CD4-positive, alpha-beta T cell treated with Interleukin-6 for 4 hours (primary cell): Measurements from ENCODE around the gene MYO5B.

Experiments used
- DNase-seq: peaks from one replicate; pipeline ENCODE4 v3.0.0-alpha.2; 2020; ENCODE audit warnings: mixed read lengths

MYO5B gene

DNA sequence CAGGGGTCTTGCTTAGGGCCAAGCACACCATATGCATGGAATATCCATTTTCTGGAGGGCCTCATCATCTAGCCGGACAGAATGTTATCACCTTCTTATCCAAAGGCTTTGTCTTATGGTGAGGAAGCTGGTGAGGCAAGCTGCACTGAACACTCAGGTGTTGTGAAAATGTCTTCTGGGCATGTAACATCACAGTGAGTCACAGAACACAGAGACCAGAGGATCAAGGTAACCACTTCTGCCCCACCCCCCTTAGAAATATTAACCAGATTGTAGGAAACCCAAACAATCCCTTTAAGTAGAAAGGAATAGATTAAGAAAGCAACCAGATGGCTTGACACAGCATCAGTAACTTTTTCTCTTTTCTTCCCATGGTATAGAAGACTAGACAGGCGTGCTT lies 51.1 kb downstream of the MYO5B start:
- no peak for DNase-seq

DNA sequence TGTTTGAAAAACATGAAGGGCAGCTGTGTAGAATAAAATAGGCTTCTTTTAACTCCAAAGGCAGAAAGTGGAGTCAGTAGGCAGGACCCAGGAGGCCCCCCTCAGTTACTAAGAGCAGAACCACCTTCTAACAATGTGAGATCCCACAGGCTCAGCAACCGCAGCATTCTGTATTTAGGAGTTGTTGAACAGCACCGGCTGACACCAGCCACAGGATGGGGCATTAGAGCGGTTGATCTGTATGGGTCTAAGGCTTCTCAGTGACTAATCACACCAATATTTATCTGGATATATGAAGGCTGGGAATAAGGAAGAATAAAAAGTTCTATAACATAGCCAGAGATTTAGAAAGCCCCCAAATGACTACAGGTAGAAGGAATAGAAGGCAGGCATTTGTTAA lies 51.7 kb downstream of the MYO5B start:
- DNase-seq: no peak

- DNase-seq: no peak
These were observed 52.4 kb downstream of the MYO5B start for GRCh38 chr18:50142441-50143120.

- DNase-seq: no peak
These were observed 56.5 kb downstream of the MYO5B start for GRCh38 chr18:50138181-50139064.

GRCh38 chr18:50135903-50136302 lies 59.0 kb downstream of the MYO5B start:
- DNase-seq: no peak

- no peak for DNase-seq
These were observed 61.4 kb downstream of the MYO5B start for GRCh38 chr18:50133526-50133925.

DNA sequence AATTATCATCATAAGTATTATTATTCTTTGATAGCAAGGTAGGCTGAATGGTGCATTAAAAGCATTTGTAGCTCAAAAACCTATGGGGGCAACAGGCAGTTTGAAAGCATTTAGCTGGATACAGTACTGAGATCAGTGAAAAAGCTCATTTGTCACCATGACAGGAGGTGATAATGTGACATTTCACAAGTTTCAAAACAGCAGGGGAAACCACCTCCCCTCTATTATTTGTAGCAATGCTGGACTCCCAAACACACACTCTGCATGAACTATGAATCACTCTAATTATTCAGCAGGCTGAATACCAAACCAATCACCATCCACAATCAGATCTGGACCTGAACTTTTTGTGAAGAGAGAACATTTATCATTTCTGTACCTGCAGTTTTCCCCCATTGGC lies 63.4 kb downstream of the MYO5B start:
- no peak for DNase-seq

- no peak for DNase-seq
These were observed 66.3 kb downstream of the MYO5B start for GRCh38 chr18:50128506-50129271.

DNA sequence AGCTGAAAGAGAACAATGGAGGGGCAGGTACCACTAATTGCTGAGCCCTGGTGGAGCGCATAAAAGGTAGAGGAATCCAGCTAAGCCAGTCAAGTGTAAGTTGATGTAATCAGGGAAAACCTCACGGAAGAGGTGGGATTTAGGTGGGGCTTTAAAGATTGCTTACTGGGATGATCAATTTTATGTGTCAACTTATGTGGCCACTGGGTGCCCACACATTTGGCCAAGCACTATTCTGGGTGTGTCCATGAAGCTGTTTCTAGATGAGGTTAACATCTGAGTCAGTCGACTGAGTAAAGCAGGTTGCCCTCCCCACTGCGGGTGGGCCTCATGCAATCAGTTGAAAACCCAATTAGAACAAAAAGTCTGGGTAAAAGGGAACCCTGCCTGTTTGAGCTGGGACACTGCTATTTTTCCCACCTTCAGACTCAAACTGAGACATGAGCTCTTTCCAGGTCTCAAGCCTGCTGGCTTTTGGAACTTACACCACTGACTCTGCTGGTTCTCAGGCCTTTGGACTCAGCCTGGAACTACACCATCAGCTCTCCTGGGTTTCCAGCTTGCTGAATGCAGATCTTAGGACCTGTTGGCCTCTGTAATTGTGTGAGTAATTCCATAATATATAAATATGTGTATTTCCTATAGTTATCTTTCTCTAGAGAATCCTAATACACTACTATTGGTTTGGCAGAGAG lies 67.3 kb downstream of the MYO5B start:
- no peak for DNase-seq

- DNase-seq: no peak
These were observed 68.5 kb downstream of the MYO5B start for GRCh38 chr18:50126471-50126870.

- no peak for DNase-seq
These were observed 69.5 kb downstream of the MYO5B start for GRCh38 chr18:50125456-50125855.

DNA sequence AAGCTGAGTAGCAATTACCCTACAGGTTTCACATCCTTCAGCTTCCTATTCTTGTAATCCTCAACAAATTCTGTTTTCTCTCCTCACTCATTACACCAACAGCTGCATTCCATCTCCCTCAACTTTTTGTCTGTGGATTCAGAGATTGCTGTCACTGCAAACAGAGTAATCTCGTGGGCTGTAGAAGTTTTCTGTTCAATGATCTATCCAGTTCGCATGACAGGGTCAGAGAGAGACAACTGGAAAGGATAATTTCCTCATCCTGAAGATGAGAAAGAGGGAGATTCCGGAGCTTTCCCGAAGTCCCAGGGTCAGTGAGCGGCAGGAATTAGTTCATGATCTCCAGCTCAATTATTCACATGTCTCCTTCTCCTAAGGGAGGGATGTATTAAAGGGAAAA lies 75.7 kb downstream of the MYO5B start:
- DNase-seq: no peak

DNA sequence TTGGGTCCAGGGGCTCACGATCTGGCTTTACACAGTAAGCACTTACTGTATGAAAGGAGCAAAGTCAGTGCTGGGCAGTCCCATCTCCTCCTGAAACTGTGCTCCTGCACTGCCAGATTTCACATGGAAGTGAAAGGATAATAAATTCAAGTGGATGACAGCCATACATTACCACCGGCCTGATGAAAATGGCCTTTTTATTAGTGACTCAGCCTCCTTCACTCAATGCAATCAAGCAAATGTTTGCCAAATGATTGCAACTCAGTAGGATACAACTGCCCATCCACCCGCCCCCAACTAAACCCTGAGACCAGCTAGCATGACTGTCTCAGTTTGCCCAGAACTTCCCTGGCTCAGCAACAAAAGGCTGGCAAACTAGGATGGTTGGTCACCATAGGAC lies 77.1 kb downstream of the MYO5B start:
- no peak for DNase-seq

GRCh38 chr18:50115095-50115494 lies 79.9 kb downstream of the MYO5B start:
- DNase-seq: no peak

DNA sequence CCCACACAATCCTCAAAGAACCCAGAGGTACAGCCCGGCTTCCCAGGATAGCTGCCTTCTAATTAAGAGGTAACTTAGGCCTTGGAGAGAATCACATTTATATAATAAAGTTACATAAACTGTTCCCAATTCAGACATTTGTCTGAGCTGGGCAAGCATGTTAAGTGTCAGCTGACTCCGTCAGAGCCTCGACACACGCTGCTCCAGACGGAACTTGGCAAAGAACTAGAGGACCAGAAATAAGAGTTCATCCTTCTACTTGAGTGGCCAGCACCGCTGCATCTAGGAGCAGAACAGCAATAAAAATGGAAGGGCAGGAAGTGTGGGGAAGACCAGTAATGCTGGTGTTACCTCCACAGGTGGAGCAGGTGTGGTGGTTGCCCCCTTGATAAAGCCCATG lies 80.5 kb downstream of the MYO5B start:
- DNase-seq: no peak

DNA sequence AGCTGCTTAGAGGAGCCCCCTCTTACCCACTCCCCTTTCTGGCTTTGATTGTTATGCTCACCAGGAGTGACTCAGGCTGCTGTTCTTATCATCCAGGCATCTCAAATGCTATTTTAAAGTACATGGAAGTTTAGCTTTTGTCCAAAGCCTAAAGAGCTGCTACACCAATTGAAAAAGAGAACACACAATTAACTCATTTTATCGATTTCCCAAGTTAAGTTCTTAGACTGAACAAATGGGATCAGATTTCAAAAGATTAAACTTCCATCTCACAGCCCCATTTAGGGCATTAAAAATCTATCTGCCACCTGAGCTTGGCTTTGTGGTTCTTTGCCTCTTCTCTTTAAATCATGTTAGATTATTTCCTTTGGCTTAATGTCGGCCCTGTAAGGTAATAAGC lies 81.2 kb downstream of the MYO5B start:
- DNase-seq: no peak

DNA sequence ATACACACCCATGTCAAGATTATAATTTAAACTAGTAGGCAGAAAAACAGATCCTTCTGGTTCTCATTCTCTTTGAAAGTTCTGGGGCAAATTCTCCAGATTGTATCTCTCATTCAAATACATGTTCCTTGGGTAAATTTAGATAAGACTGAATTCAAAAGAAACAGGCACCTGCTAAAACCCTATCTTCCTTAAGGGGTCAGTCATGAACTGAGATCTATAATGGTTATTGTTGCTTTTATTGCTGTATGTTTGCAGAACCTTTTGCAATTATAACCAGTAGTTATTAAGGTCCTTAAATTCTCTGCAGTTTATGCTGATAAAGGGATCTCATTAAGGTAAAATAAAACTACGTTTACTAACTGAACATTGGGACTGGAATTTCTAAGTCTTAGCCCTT lies 83.5 kb downstream of the MYO5B start:
- DNase-seq: no peak

DNA sequence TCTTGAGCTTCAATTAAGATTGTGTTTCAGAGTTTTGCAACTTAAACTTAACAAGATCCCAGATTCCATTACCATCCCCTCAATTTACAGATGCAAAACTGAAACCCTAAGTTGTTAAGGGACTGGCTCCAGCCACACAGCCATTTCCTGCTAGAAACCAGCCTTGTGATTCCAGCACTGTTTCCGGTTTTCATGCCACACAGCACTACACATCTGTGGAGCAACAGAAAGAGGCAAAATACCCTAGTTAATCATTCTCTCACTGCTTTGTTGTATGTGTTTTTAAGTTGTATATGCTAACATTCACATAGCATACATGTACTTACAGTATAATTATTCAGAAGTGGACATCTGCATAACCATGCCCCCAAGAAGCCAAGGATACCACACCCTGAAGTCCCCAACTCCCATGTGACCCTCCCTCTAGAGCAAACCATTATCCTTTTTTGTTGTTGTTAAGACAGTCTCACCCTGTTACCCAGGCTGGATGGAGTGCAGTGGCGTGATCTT lies 87.4 kb downstream of the MYO5B start:
- no peak for DNase-seq

DNA sequence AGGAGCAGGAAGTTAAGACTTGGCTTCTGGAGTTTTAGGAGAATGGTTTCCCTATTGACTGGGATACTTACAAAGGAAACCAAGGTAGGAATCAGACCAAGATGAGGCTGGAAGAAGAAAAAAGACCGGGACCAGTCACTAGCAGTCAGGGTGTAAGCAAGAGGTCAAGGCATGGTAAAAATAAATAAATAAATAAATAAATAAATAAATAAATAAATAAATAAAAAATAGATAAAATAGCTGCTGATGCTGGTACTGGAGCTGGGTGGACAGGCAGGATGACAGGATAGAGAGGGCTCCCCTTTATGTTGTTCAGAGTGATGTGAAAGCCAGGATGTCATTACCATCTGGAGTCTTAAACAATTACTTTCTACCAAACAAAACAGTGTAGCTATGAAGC lies 89.9 kb downstream of the MYO5B start:
- no peak for DNase-seq

DNA sequence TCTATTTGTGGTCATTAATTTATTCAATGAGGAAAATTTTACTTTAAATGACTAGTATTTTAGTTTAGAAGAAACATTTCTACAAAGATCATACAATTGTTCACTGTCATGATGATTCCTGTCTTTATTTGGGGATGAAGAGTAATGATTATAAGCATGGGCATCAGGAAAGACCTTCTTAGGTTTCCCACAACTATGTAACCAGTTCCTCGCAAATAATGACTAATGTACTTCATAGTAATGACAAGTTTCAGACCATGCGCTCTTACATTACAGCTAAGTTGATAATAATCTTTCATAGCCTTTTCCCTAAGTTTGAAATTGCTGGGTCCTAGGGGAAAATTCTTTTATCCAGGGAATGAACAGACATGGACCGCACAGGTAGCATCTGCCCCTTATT lies 90.5 kb downstream of the MYO5B start:
- DNase-seq: no peak

- DNase-seq: no peak
These were observed 95.1 kb downstream of the MYO5B start for GRCh38 chr18:50099725-50100407.

DNA sequence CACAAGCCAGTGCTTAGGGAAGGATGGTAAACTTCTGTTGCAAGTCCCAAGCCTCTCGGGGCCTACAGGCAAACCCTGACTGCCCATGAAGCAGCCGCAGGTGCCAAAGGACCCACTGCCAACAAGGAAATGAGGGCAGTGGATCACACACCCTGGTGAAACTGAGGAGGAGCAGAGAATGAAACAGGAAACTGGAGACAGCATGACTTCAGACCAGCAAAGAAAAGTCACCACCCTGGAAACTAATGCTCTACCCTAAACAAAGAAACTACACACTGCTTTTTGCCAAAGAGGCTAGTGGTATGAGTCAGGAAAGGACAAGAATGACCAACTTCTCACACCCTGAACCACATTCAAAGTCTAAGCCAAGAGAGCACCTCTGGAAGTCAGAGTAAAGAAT lies 97.2 kb downstream of the MYO5B start:
- no peak for DNase-seq
